Fibroblast of upper back skin (primary cell): ENCODE data around the gene CSGALNACT2.
A peak's percentile ranks its signal among the peaks of the same experiment; 100 is the strongest.
"Not testable (repeated sequence)": the region's sequence is repeated elsewhere in the genome, so short reads cannot be mapped to it uniquely, and the experiment has no call there.

Source experiments
- DNase-seq: peaks from one replicate; pipeline ENCODE4 v3.0.0-alpha.2; 2013

Gene CSGALNACT2

DNA sequence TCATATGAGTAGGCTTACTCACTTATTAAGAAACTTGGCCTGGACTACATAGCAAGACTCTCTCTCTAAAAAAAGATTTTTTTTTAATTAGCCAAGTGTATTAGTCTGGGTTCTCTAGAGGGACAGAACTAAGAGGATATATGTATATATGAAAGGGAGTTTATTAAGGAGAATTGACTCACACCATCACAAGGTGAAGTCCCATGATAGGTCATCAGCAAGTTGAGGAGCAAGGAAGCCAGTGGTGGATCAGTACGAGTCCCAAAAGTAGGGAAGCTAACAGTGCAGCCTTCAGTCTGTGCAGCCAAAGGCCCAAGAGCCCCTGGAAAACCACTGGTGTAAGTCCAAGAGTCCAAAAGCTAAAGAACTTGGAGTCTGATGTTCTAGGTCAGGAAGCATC is 7.7 kb downstream of the CSGALNACT2 start:
- DNase-seq: not testable (repeated sequence)

DNA sequence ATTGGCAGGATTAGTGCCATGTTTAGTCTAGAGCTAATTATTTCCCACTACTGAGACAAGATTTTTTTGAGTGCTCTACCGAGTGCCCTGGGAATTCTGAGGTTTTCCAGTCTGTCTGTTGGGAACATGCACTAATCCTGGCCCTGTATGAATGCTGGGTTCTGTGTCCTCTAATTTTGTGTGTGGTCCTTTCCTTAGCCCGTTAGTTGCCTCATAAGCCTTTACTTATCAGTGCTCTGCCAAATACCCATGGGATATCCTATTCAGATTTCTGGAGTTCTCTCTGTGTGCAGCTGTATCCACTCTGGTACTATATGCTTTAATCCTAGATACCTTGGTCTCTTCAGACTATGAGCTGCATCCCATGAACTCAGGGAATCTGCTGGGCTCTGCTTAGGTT is 13.1 kb downstream of the CSGALNACT2 start:
- DNase-seq: no peak

DNA sequence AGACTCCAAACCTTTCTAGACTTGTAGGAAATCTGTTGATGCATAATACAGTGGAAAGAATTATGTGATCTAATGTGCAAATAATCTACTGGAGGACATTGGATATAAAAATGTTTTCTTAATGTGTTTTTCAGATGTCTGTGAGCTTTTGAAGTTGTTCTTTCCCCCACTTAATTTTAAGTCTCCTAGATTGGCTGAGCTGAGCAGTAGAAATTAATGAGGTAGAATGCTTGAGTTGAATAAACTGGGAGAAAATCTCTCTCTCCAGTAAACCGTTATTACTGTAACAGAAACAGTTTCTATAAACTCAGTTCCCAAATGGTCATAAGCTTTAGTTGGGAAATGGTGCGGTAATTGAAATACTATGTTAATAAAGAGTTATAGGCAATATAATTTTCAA is 15.7 kb downstream of the CSGALNACT2 start:
- DNase-seq: no peak

GRCh38 chr10:43155221-43155620 is 17.0 kb downstream of the CSGALNACT2 start:
- no peak for DNase-seq

- no peak for DNase-seq
These were observed 17.5 kb downstream of the CSGALNACT2 start for GRCh38 chr10:43155741-43156140.

DNA sequence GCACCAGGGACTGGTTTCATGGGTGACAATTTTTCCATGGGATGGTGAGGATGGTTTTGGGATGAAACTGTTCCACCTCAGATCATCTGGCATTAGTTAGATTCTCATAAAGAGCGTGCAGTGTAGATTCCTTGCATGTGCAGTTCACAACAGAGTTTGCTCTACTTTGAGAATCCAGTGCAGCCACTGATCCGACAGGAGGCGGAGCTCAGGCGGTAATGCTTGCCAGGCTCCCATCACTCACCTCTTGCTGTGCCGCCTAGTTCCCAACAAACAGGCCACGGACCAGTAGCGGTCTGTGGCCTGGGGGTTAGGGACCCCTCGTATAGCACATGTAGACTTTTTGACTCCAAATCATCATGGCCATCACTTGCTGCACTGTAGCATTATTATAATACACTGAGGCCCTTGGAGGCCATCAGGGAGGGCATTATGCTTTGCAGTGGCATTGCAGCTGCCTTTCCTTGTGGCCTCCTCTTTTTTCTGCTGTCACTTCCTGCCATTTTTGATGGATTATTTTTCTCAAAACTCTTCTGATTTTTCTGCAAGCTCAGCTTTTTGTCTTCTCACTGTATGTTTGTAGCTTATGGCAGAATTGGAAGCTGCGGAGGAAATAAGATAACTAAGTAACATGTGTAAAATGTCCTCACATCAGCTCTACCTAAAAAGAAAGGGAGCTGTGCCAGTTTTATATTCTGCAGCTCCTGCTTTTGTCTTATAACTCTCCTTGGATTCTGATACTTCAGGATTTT is 18.5 kb downstream of the CSGALNACT2 start:
- no peak for DNase-seq

- no peak for DNase-seq
These were observed 20.4 kb downstream of the CSGALNACT2 start for GRCh38 chr10:43158636-43159035.

DNA sequence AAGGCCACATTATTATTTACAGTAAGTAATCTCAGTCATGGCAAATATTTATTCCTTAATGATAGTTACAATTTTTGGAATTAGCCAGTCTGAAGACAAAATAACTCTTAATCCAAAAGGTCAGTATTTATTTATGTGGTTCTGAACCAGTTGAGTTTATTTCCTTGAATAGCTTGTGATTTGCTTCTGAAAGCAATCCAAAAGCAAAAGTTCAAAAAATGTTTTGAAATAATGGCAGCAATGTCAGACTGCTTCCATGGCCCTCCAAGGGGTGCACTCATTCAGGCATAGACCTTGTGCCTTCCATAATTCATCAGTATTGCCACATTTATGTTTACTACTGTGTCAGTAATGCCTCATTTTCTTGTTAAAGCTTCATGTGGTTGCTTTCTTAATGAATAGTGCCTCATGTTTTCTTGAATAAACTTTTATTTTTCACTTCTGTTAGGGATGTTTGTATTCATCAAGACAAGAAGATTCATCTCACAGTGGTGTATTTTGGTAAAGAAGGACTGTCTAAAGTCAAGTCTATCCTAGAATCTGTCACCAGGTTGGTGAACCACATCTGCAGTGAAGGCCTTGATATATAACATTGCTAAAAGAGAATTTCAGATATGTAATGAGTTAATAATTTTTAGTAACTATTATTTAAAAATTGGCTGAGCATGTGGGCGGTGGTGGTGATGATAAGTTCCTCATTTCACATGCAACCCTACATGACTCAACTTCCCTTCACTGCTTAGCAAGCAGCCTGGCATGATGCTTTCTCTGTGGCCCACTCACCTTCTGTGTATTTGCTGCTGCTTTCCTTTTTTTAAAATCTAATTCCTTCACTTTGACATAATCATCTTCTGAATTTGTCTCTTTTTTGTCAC is 22.0 kb downstream of the CSGALNACT2 start:
- peak; percentile 67 for DNase-seq

DNA sequence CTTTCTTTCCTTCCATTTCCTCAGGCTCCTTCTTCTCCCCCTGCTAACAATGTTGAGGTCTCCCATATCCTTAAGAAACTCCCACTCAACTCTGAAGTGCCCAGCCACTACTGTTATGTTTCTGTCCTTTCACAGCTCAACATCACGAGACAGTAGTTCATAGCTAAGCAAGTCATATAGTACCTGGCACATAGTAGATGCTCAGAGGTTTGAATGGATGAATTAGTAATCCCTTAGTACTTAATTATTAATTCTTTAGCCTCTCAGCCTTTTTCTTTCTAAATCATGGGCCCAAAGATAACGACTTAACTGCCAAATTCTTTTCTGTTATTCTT is 22.6 kb downstream of the CSGALNACT2 start:
- DNase-seq: no peak

DNA sequence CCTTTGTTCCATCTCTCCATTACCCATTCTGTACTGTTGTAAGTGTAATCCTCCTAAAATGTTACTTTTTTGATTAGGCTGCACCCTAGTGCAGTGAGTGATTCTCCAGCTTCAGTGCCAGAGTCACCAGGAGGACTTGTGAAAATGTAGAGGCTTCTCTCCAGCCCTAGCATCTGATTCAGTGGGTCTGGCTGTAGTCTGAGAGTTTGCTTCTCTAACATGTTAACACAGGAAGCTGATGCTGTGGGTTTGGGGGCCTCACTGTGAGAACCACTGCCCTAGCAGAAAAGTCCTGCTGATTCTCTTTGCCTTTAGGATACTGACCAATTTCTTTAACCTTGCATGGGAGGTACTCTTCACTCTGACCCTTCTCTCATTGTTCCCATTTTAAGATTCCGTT is 24.4 kb downstream of the CSGALNACT2 start:
- DNase-seq: no peak

DNA sequence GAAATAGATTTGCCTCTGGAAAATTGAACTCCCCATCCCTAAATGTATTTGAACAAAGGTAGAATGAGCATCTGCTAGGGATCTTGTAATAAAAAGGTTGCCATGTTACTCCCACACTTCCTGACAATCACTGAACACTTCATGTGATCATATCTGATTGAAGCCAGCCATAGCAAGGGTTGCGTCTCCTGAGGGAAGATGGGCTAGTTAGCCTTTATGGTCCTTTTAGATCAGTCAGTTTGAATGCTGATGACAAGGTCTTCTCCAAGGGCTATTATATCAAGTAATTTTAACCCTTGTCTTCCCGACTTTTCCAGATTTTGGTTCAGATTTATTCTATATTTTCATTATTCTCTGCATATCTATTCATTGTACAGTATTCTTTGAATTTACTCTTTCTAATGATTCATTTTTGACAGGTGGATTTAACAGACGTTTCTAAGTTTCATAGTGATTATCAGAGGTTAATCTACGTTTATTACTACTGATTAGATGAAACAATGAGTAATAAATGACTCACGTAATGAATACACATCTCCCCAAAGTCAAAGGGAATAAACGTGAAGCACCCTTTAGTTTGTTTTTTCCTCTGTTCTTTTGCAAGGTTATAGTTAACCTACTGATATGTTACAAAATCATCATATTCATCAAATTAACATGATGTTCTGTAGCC is 28.1 kb downstream of the CSGALNACT2 start:
- DNase-seq: no peak

GRCh38 chr10:43166880-43167497 is 28.7 kb downstream of the CSGALNACT2 start:
- DNase-seq: no peak

DNA sequence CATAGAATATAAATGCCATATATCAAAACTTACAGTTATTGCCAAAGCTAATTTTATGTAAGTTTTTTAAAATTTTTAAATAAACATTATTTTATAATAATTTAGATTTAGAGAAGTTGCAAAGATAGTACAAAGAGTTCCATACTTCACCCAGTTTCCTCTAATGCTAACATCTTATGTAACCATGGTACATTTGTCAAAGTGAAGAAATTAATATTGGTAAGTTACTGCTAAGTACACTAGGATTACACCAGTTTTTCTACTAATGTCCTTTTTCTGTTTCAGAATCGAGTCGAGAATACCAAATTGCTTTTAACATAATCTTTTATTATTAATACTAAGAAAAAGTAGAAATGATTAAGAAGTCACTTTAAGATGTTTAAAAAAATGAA is 29.2 kb downstream of the CSGALNACT2 start:
- DNase-seq: no peak

DNA sequence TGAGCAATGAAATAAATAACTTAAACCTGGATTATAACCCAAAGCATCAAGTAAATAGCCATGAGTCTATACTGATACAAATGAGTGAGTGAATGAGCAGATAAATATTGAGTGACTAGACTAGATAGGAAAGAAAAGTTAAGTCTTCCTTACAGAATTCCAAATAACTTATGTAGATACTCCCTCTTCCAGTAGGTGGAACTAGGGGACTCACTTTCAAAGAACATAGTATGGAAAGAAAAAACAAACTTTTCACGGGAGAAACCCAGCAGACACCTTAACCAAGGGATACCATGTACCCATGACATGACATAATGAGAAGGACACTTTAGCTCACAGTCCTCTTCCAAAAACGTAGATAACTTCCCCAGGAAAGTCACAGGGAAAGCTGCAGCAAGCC is 32.2 kb downstream of the CSGALNACT2 start:
- peak; percentile 7 for DNase-seq

GRCh38 chr10:43172645-43173044 is 34.4 kb downstream of the CSGALNACT2 start:
- no peak for DNase-seq

DNA sequence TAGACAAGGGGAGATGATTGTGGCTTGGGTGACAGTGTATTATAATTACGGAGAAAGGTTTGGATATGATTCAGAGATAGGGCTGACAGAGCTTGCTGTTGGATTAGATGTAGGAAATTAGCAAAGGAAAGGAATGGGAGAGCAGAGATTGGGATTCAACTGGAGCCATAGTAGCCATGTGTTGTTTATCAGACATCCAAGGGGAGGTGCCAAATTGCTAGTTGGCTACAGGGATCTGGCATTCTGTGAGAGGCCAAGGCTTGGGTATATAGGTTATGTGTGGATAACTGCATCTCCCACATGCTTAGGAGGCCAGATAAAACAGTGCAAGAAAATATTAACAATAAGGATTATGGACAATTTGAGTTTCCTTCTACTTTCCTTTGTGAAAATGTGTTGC is 34.9 kb downstream of the CSGALNACT2 start:
- DNase-seq: no peak

DNA sequence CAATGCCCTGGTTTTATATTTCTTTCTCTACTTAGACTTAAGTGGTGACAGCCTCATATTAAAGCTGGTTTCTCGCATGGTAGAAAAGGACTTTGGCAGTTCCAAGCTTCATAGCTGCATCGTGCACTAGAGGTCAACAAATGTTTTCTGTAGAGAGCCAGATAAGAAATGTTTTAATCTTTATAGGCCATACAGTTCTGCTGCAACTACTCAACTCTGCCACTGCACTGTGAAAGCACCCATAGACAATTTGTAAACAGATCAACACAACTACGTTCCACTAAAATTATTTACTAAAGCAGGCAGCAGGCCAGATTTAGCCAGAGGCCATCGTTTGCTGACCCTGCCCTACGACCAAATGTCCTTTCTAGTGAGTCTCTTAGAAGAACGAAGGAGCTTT is 36.7 kb downstream of the CSGALNACT2 start:
- no peak for DNase-seq

- DNase-seq: no peak
These were observed 38.0 kb downstream of the CSGALNACT2 start for GRCh38 chr10:43176271-43176670.

DNA sequence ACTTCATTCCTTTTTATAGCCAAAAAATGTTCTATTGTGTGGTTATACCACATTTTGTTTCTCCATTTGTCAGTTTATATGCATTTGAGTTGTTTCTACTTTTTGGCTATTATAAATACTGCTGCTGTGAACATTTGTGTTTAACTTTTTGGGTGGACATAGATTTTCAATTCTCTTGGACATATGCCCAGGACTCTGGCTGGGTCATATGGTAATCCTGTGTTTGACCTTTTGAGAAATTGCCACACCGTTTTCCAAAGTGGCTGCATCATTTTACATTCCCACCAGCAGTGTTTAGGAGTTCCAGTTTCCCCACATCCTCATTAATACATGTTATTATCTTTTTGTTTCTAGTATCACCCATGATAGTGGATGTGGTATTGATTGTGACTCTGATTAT is 39.4 kb downstream of the CSGALNACT2 start:
- no peak for DNase-seq

- DNase-seq: no peak
These were observed 42.9 kb downstream of the CSGALNACT2 start for GRCh38 chr10:43181146-43181545.

GRCh38 chr10:43183764-43184163 is 45.5 kb downstream of the CSGALNACT2 start:
- not testable (repeated sequence) for DNase-seq

DNA sequence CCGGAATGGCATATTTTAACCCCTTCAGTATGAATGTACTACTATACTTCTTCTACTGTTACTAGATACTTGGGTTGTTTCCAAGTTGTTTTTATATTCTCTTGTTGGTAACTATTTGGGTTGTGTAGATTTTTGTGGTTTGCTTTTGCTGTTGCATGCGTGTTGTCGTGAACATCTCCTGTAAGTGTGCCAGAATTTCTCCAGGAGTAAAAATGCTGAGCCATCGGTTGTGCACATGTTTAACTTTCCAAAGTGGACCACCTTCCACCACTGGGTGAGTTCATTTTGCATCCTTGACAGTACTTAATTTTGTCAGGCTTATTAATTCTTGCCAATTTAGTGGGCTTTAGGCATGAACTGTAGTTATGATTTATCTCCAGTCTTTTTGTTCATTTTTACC is 47.9 kb downstream of the CSGALNACT2 start:
- DNase-seq: peak; percentile 56

GRCh38 chr10:43187213-43187612 is 49.0 kb downstream of the CSGALNACT2 start:
- DNase-seq: no peak
